Calu3 (cell line): ENCODE measurements around the gene TEX51. TPM values are rescaled to one million over a fixed set of nuclear protein-coding genes. Genes with fewer than 3 reads are reported as not detected.

ENCODE experiments used
- BruUV-seq: library from RNA; stranded (reverse); fragments of 400-500 nt; replicated peaks from 2 replicates; lab custom pipeline; 2021; lab: Mats Ljungman, UMichigan
- CTCF ChIA-PET: fragments of 300-600 bp; sonication (Branson Sonifier 250); formaldehyde crosslinking; loops from one replicate; lab custom pipeline; 2022; ENCODE audit warnings: antibody characterized with exemption; lab: Charles Lee
- DNase-seq: peaks from one replicate; pipeline ENCODE4 v3.0.0; 2022
- H3K27ac Mint-ChIP-seq: one replicate; pipeline ENCODE4 v1.8.0; 2022; ENCODE audit warnings: mixed read lengths; ENCODE audit not compliant: unreplicated experiment
- H3K27me3 Mint-ChIP-seq: one replicate; pipeline ENCODE4 v1.8.0; 2022; ENCODE audit warnings: mixed read lengths; ENCODE audit not compliant: unreplicated experiment
- H3K36me3 Mint-ChIP-seq: one replicate; pipeline ENCODE4 v1.8.0; 2022; ENCODE audit warnings: mild to moderate bottlenecking, moderate library complexity, mixed read lengths; ENCODE audit not compliant: insufficient read depth, unreplicated experiment
- H3K4me1 Mint-ChIP-seq: one replicate; pipeline ENCODE4 v1.8.0; 2022; ENCODE audit warnings: mild to moderate bottlenecking, low read depth, mixed read lengths; ENCODE audit not compliant: unreplicated experiment
- H3K4me3 Mint-ChIP-seq: one replicate; pipeline ENCODE4 v1.8.0; 2022; ENCODE audit warnings: mild to moderate bottlenecking, low read depth, moderate library complexity, mixed read lengths; ENCODE audit not compliant: unreplicated experiment
- H3K9me3 Mint-ChIP-seq: one replicate; pipeline ENCODE4 v1.8.0; 2022; ENCODE audit warnings: low read depth, mixed read lengths; ENCODE audit not compliant: unreplicated experiment
- CTCF ChIP-seq: fragments of 200-600 bp; IDR thresholded peaks from one replicate; pipeline ENCODE4 v1.8.0; 2022; ENCODE audit warnings: antibody characterized with exemption; ENCODE audit not compliant: unreplicated experiment
- intact Hi-C: fragments of 100-400 bp; cut with micrococcal nuclease; formaldehyde crosslinking; loops from one replicate; pipeline ENCODE4 v1.10.0; 2022; ENCODE audit not compliant: unreplicated experiment
- total RNA-seq: library from RNA; stranded (reverse); gene quantifications from 2 replicates; pipeline ENCODE4 v1.2.3, GENCODE V29; 2022

TEX51 gene
- total RNA-seq, 1 experiment from 2014 or later, result not detected

GRCh38 chr2:126899616-126900185, 1.0 kb downstream of the TEX51 start:
- no peaks in the 10 kb centered on the region for H3K4me1 Mint-ChIP-seq
- CTCF ChIA-PET, result interaction anchor here (0.7 kb wide), 1 partner anchor 266 kb away, joined by 3 read pairs; no protein-coding TSS in a partner anchor
- H3K4me3 Mint-ChIP-seq, result no peak overlapping the region
- BruUV-seq, result no TSS peak
- peaks cover 12% of the 10 kb centered on the region for H3K9me3 Mint-ChIP-seq
- DNase-seq, result no peak
- no peak overlapping the region for H3K27ac Mint-ChIP-seq
- H3K27me3 Mint-ChIP-seq, result peaks cover 9% of the 10 kb centered on the region
- intact Hi-C loops, result no loop called here
- no peaks in the 10 kb centered on the region for H3K36me3 Mint-ChIP-seq
- TF ChIP-seq CTCF, result no peak

- H3K27me3 Mint-ChIP-seq, result peaks cover 9% of the 10 kb centered on the region
- BruUV-seq, result no TSS peak
- TF ChIP-seq CTCF, result no peak
- H3K4me1 Mint-ChIP-seq, result no peaks in the 10 kb centered on the region
- intact Hi-C loops, result no loop called here
- no peak overlapping the region for H3K27ac Mint-ChIP-seq
- no peaks in the 10 kb centered on the region for H3K36me3 Mint-ChIP-seq
- no peak for DNase-seq
- H3K4me3 Mint-ChIP-seq, result no peak overlapping the region
- peaks cover 12% of the 10 kb centered on the region for H3K9me3 Mint-ChIP-seq
- CTCF ChIA-PET, result no interaction called here
Observed at GRCh38 chr2:126900646-126901319, 2.1 kb downstream of the TEX51 start.

GRCh38 chr2:126901459-126901858, 2.8 kb downstream of the TEX51 start:
- no TSS peak for BruUV-seq
- H3K4me3 Mint-ChIP-seq, result no peak overlapping the region

GRCh38 chr2:126902152-126902835, 3.6 kb downstream of the TEX51 start:
- Mint-ChIP-seq H3K36me3 (no peaks in the 10 kb centered on the region), H3K4me1 (no peaks in the 10 kb centered on the region), H3K27ac (no peak overlapping the region), H3K9me3 (peaks cover 10% of the 10 kb centered on the region), H3K27me3 (peaks cover 17% of the 10 kb centered on the region), H3K4me3 (no peak overlapping the region)
- intact Hi-C loops, result no loop called here
- no TSS peak for BruUV-seq
- no peak for TF ChIP-seq CTCF
- no peak for DNase-seq
- CTCF ChIA-PET, result no interaction called here

More at GRCh38 chr2:126901459-126901858, 2.8 kb downstream of the TEX51 start:
- peaks cover 9% of the 10 kb centered on the region for H3K27me3 Mint-ChIP-seq
- no peak for DNase-seq
- peaks cover 12% of the 10 kb centered on the region for H3K9me3 Mint-ChIP-seq
- no peaks in the 10 kb centered on the region for H3K36me3 Mint-ChIP-seq
- no peak for TF ChIP-seq CTCF
- no peak overlapping the region for H3K27ac Mint-ChIP-seq
- H3K4me1 Mint-ChIP-seq, result no peaks in the 10 kb centered on the region
- intact Hi-C loops, result no loop called here
- CTCF ChIA-PET, result no interaction called here
